Testis (tissue), 3 donors: ENCODE measurements around the gene ANKRD17. TPM values are rescaled to one million over a fixed set of nuclear protein-coding genes. Genes with fewer than 3 reads are reported as not detected.

Experiments used
- DNase-seq: peaks from one replicate; pipeline ENCODE4 v3.0.0-alpha.2; 2019
- H3K27ac ChIP-seq, 2 donors: fragments of 200-600 bp; sonication (generic); one replicate each; pipeline ENCODE4 v1.5.1; 2019
- H3K27me3 ChIP-seq: fragments of 200-600 bp; sonication (generic); one replicate; pipeline ENCODE4 v1.5.1; 2019
- H3K36me3 ChIP-seq: fragments of 200-600 bp; sonication (generic); one replicate; pipeline ENCODE4 v1.5.1; 2017; ENCODE audit warnings: low read depth; ENCODE audit errors: missing control alignments
- H3K4me1 ChIP-seq: fragments of 200-600 bp; sonication (generic); one replicate; pipeline ENCODE4 v1.5.1; 2019
- H3K4me3 ChIP-seq, 2 donors: fragments of 200-600 bp; sonication (generic); one replicate each; pipeline ENCODE4 v1.5.1; 2017 to 2019
- H3K9me3 ChIP-seq: fragments of 200-600 bp; sonication (generic); one replicate; pipeline ENCODE4 v1.5.1; 2017
- POLR2A ChIP-seq: fragments of 450-650 bp; IDR thresholded peaks from one replicate; pipeline ENCODE4 v1.6.1; 2017; ENCODE audit warnings: antibody characterized with exemption, mild to moderate bottlenecking, moderate library complexity
- WGBS, 2 donors: methylation state at CpG; one replicate each; pipeline ENCODE4 v1.1.5; 2018; 5-methylcytosine and 5-hydroxymethylcytosine counted together
- intact Hi-C: fragments of 100-400 bp; cut with DNase I; formaldehyde crosslinking; loops from one replicate; pipeline ENCODE4 v1.15.1; 2023; ENCODE audit warnings: low total_unique reads
- polyA plus RNA-seq: library from polyadenylated mRNA; stranded (reverse); fragments of 350-450 nt; fragmentation: Illumina TruSeq; extraction: RNeasy Lipid Tissue Mini Kit (QIAGEN cat#74804); gene quantifications from one replicate; pipeline ENCODE4 v1.2.3, GENCODE V29; 2014; ENCODE audit warnings: low read depth, low replicate concordance; ENCODE audit not compliant: insufficient read depth
- total RNA-seq, 2 donors: library from RNA; depleted of rRNA; stranded (reverse); fragments of >200 nt; gene quantifications; one replicate each; pipeline ENCODE4 v1.2.3, GENCODE V29; 2016
- TF ChIP-seq, protein P1 (sequence below), 3 experiments: fragments of 450-650 bp in 2 of 3; fragments of 200-600 bp in 1 of 3; sonication (generic) in 1 of 3; IDR thresholded peaks; one replicate each; pipeline ENCODE4 v1.5.1; 2016 to 2019; ENCODE audit warnings: antibody characterized with exemption in 3 of 3, mild to moderate bottlenecking in 2 of 3, moderate library complexity in 1 of 3

Gene ANKRD17
- total and polyA plus RNA-seq, 3 donors from 2014 or later = 26.9 to 78.3 (median 68.9) TPM

DNA sequence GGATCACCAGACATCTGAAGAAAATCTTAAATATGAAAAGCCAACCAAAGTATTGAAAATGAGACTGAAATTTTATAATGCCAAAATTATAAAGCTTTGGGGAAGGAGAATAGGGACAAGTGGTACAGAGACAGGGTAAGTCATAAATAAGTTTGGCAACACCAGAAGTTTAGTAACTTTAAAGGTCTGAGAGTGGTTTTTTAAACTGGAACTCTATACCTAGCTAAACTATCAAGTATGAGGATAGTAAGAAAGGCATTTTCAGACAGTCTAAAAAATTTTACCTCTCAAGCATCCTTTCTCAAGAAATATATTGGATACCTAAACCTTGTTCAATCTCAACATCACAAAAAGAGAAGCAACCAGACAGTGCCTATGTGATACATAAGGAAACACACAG, 92.4 kb downstream of the ANKRD17 start:
- TF ChIP-seq, protein P1, sequence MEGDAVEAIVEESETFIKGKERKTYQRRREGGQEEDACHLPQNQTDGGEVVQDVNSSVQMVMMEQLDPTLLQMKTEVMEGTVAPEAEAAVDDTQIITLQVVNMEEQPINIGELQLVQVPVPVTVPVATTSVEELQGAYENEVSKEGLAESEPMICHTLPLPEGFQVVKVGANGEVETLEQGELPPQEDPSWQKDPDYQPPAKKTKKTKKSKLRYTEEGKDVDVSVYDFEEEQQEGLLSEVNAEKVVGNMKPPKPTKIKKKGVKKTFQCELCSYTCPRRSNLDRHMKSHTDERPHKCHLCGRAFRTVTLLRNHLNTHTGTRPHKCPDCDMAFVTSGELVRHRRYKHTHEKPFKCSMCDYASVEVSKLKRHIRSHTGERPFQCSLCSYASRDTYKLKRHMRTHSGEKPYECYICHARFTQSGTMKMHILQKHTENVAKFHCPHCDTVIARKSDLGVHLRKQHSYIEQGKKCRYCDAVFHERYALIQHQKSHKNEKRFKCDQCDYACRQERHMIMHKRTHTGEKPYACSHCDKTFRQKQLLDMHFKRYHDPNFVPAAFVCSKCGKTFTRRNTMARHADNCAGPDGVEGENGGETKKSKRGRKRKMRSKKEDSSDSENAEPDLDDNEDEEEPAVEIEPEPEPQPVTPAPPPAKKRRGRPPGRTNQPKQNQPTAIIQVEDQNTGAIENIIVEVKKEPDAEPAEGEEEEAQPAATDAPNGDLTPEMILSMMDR (IDR thresholded peaks at IDR 0.05) = no peak
- no peak for TF ChIP-seq POLR2A
- no peaks in the 10 kb centered on the region for H3K9me3 ChIP-seq
- no peak for DNase-seq
- no peaks in the 10 kb centered on the region for H3K36me3 ChIP-seq
- no peak overlapping the region for H3K4me3 ChIP-seq
- intact Hi-C loops = no loop called here
- H3K27me3 ChIP-seq = no peaks in the 10 kb centered on the region
- H3K4me1 ChIP-seq = no peaks in the 10 kb centered on the region
- no peak overlapping the region for H3K27ac ChIP-seq

DNA sequence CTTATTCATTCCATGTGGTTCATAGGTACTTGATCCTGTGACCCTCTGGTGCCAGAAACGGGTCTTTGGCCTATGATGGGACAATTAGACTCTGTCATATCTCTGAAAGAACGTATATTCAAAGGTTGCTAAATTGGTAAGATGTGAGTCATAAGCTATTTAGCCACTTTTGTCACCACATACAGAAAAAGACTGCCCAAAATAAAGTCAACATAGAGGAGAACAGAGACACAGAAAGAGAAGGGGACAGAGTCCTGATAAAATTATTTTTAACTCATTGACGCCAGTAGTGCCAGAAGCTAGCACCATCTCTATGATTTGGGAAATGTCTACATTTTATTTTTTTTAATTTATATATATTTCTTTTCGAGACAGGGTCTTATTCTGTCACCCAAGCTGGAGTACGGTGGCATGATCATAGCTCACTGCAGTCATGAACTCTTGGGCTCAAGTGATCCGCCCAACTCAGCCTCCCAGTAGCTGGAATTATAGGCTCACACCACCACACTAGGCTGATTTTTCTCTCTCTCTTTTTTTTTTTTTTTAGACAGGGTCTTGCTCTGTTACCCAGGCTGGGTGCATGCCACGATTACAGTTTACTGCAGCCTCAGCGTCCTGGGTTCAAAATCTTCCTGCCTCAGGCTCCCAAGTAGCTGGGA, 96.9 kb downstream of the ANKRD17 start:
- no peaks in the 10 kb centered on the region for H3K36me3 ChIP-seq
- TF ChIP-seq POLR2A = no peak
- TF ChIP-seq, protein P1 (IDR thresholded peaks at IDR 0.05) = no peak

DNA sequence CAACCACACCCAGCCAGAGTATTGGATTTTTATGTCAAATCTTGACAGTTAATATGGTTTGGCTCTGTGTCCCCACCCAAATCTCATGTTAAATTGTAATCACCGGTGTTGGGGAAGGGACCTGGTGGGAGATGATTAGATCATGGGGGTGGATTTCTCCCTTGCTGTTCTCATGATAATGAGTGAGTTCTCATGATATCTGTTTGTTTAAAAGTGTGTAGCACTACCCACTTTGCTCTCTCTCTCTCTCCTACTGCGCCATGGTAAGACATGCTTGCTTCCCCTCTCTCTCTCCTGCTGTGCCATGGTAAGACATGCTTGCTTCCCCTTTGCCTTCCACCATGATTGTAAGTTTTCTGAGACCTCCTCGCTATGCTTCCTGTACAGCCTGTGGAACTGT, 102.2 kb downstream of the ANKRD17 start:
- Histone ChIP-seq H3K36me3 (no peaks in the 10 kb centered on the region), H3K27me3 (no peaks in the 10 kb centered on the region), H3K9me3 (no peaks in the 10 kb centered on the region), H3K4me3 (no peak overlapping the region), H3K4me1 (no peaks in the 10 kb centered on the region), H3K27ac (no peak overlapping the region)
- no peak for TF ChIP-seq POLR2A
- TF ChIP-seq, protein P1 (IDR thresholded peaks at IDR 0.05) = no peak
- 97% methylated on average over 3 of the region's 3 CpGs for WGBS, 2 donors
- intact Hi-C loops = no loop called here
- no peak for DNase-seq

More for the DNA sequence above, 96.9 kb downstream of the ANKRD17 start:
- H3K9me3 ChIP-seq = no peaks in the 10 kb centered on the region
- intact Hi-C loops = no loop called here
- 82 to 93% methylated on average over 8 of the region's 8 CpGs for WGBS, 2 donors
- no peak overlapping the region for H3K27ac ChIP-seq
- H3K4me3 ChIP-seq = no peak overlapping the region
- H3K4me1 ChIP-seq = no peaks in the 10 kb centered on the region
- DNase-seq = no peak
- no peaks in the 10 kb centered on the region for H3K27me3 ChIP-seq

DNA sequence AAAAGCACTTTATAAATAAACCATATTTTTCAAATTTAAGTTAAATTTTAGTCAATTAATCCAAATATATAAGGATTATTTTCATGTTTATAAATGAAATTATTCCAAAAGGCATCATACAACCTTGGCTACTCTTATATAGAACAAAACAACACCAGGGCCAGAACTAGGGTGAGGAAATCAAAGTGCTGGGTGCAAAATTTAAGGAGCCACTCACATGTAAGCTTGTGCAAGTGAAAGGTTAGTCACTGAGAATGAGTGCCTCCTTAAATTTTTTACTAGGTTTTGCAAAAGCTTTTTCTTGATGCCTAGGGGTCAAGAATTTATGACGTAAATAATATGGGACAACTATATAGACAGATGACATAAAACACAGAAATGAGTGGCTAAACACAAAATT, 105.7 kb downstream of the ANKRD17 start:
- no peak overlapping the region for H3K4me3 ChIP-seq
- no peaks in the 10 kb centered on the region for H3K9me3 ChIP-seq
- TF ChIP-seq, protein P1 (IDR thresholded peaks at IDR 0.05) = no peak
- no peak for TF ChIP-seq POLR2A
- 93 to 96% methylated on average over 1 of the region's 1 CpG for WGBS, 2 donors
- no peaks in the 10 kb centered on the region for H3K36me3 ChIP-seq
- no peak overlapping the region for H3K27ac ChIP-seq
- DNase-seq = no peak
- no peaks in the 10 kb centered on the region for H3K27me3 ChIP-seq
- intact Hi-C loops = no loop called here
- H3K4me1 ChIP-seq = no peaks in the 10 kb centered on the region

DNA sequence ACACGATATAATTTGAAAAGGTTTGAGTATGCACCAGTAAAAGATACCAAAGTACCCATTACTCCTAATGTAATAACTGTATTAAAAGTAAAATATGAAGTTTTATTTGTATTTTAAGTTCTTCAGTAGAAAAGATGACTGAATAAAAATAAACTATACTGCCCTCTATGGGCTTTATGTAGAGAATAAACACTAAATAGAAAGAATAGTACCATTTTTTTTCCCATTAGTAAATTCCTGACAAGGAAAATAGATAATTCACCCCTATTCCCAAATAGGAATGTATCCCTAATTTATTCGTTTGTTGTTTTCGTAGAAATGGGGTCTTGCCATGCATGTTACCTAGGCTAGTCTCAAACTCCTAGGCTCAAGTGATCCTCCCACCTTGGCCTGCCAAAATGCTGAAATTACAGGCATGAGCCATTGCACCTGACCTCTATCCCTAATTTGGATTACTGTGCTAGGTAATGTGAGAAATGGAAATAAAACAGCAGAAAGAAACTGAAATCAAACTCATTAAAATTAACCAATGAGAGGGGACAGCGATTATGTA, 115.5 kb downstream of the ANKRD17 start:
- WGBS, 2 donors = 95% methylated on average over 4 of the region's 4 CpGs
- H3K27ac ChIP-seq = no peak overlapping the region
- no peaks in the 10 kb centered on the region for H3K36me3 ChIP-seq
- intact Hi-C loops = no loop called here
- no peaks in the 10 kb centered on the region for H3K9me3 ChIP-seq
- DNase-seq = no peak
- H3K4me3 ChIP-seq = no peak overlapping the region
- no peaks in the 10 kb centered on the region for H3K27me3 ChIP-seq
- TF ChIP-seq POLR2A = no peak
- H3K4me1 ChIP-seq = no peaks in the 10 kb centered on the region
